NCI-H526 (cell line): Measurements from ENCODE around the gene KAZN.
"Not testable (repeated sequence)": the region's sequence is repeated elsewhere in the genome, so short reads cannot be mapped to it uniquely, and the experiment has no call there.

ENCODE experiments used
- DNase-seq, 2 experiments: peaks; one replicate each; lab custom pipeline; 2025; lab: John Stamatoyannopoulos, UW

KAZN gene

GRCh38 chr1:15114884-15115283 lies 516.4 kb downstream of the KAZN start:
- no peak for DNase-seq

GRCh38 chr1:15115542-15116330 lies 517.3 kb downstream of the KAZN start:
- no peak for DNase-seq

- no peak for DNase-seq
These were observed 518.5 kb downstream of the KAZN start for GRCh38 chr1:15116966-15117365.

- DNase-seq, result no peak
These were observed 519.3 kb downstream of the KAZN start for GRCh38 chr1:15117671-15118325.

- no peak for DNase-seq
These were observed 520.1 kb downstream of the KAZN start for GRCh38 chr1:15118579-15118978.

- DNase-seq, result no peak
These were observed 521.9 kb downstream of the KAZN start for GRCh38 chr1:15120251-15120945.

GRCh38 chr1:15122331-15122730 lies 523.8 kb downstream of the KAZN start:
- no peak for DNase-seq

GRCh38 chr1:15123270-15123669 lies 524.8 kb downstream of the KAZN start:
- DNase-seq, result no peak

- no peak for DNase-seq
These were observed 525.4 kb downstream of the KAZN start for GRCh38 chr1:15123925-15124324.

GRCh38 chr1:15124362-15125100 lies 526.0 kb downstream of the KAZN start:
- DNase-seq, result no peak

GRCh38 chr1:15125101-15125745 lies 526.7 kb downstream of the KAZN start:
- DNase-seq, result no peak

- DNase-seq, result no peak
These were observed 529.6 kb downstream of the KAZN start for GRCh38 chr1:15128077-15128476.

- DNase-seq, result peak; percentile 61 to 82
These were observed 530.2 kb downstream of the KAZN start for GRCh38 chr1:15128520-15129313.

GRCh38 chr1:15129944-15130343 lies 531.5 kb downstream of the KAZN start:
- DNase-seq, result no peak

GRCh38 chr1:15130607-15131006 lies 532.1 kb downstream of the KAZN start:
- no peak for DNase-seq

GRCh38 chr1:15132965-15133364 lies 534.5 kb downstream of the KAZN start:
- DNase-seq, result no peak

GRCh38 chr1:15134285-15134684 lies 535.8 kb downstream of the KAZN start:
- no peak for DNase-seq

GRCh38 chr1:15135604-15136003 lies 537.1 kb downstream of the KAZN start:
- not testable (repeated sequence) for DNase-seq

GRCh38 chr1:15137809-15138208 lies 539.3 kb downstream of the KAZN start:
- no peak for DNase-seq

GRCh38 chr1:15139654-15140350 lies 541.3 kb downstream of the KAZN start:
- peak in 1 of 2 experiments; percentile 7 for DNase-seq
